MG63 (cell line): ENCODE measurements around the gene KEAP1. TPM values are rescaled to one million over a fixed set of nuclear protein-coding genes. Genes with fewer than 3 reads are reported as not detected.
"Not testable (repeated sequence)": the region's sequence is repeated elsewhere in the genome, so short reads cannot be mapped to it uniquely, and the experiment has no call there.

Experiments
- DNase-seq: peaks from one replicate; pipeline ENCODE4 v3.0.0-alpha.2; 2020
- H3K27me3 ChIP-seq: fragments of 250-450 bp; sonication (Bioruptor Pico); 2 replicates; pipeline ENCODE4 v1.5.1; 2020; ENCODE audit warnings: mild to moderate bottlenecking, moderate library complexity
- H3K36me3 ChIP-seq: fragments of 250-450 bp; sonication (Bioruptor Pico); 2 replicates; pipeline ENCODE4 v1.5.1; 2020; ENCODE audit warnings: mild to moderate bottlenecking, moderate library complexity
- H3K4me3 ChIP-seq: fragments of 250-450 bp; sonication (Bioruptor Pico); 2 replicates; pipeline ENCODE4 v1.5.1; 2020; ENCODE audit warnings: mild to moderate bottlenecking, moderate library complexity
- H3K9me3 ChIP-seq: fragments of 250-450 bp; sonication (Bioruptor Pico); 2 replicates; pipeline ENCODE4 v1.5.1; 2020; ENCODE audit warnings: mild to moderate bottlenecking, moderate library complexity
- total RNA-seq: library from RNA; depleted of rRNA; stranded (reverse); fragments of >200 nt; shearing (Covaris generic); gene quantifications from 2 replicates; pipeline ENCODE4 v1.2.3, GENCODE V29; 2014; ENCODE audit warnings: low replicate concordance

KEAP1 gene
- total RNA-seq, 1 experiment from 2014 or later, result 247 TPM

DNA sequence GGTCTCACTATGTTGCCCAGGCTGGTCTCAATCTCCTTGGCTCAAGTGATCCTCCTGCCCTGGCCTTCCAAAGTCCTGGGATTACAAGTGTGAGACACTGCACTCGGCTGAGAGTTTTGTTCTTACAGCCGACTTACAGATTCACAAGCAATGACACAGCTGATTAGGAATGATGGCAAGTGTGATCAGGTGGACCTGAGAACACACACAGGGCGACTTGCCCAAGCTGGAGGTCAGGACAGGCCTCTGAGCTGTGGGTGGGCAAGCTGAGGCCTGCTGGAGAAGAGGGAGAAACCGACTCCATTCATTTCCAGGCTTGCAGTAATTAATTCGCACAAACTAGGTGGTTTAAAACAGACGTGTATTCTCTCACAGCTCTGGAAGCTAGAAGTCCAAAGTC lies 32.5 kb upstream of the KEAP1 start:
- DNase-seq, result no peak
- peaks cover 23% of the 10 kb centered on the region for H3K27me3 ChIP-seq
- H3K4me3 ChIP-seq, result no peak overlapping the region
- H3K9me3 ChIP-seq, result 0 out of 2 replicates have a peak, but pooled peaks cover 2% of the 10 kb centered on the region
- H3K36me3 ChIP-seq, result no peaks in the 10 kb centered on the region

DNA sequence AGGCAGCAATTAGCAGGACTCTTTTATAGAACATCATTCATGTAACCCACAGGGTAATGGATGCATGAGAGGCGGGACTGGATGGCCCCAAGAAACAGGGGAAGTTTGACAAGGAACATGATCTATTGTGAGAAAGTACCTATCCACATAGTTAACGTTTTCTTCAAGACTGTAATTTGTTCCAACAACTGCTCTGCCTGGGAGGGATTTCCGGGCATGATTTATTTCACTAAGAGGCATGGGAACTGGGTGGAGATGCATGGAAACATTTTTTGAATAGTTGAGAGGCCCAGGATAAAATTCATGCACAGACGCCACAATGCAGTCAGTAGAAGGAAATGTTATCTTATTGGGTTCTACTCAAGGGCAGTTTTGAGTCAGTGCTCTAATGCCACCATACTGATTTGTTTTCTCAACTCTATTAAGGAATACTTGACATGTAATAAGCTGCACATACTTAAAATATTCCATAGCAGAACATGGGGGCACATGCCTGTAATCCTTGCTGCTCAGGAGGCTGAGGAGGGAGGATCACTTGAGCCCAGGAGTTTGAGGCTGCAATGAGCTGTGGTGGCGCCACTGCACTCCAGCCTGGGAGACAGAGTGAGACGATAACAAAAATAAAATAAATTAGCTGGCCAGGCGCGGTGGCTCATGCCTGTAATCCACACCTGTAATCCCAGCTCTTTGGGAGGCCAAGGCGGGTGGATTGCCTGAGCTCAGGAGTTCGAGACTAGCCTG lies 30.7 kb upstream of the KEAP1 start:
- Histone ChIP-seq H3K9me3 (0 out of 2 replicates have a peak, but pooled peaks cover 2% of the 10 kb centered on the region), H3K4me3 (no peak overlapping the region), H3K27me3 (peaks cover 13% of the 10 kb centered on the region), H3K36me3 (no peaks in the 10 kb centered on the region)
- no peak for DNase-seq

- Histone ChIP-seq H3K9me3 (0 out of 2 replicates have a peak, but pooled peaks cover 2% of the 10 kb centered on the region), H3K27me3 (peaks cover 11% of the 10 kb centered on the region), H3K36me3 (no peaks in the 10 kb centered on the region), H3K4me3 (no peak overlapping the region)
- DNase-seq, result no peak
These were observed 29.3 kb upstream of the KEAP1 start for GRCh38 chr19:10532457-10532856.

- H3K27me3 ChIP-seq, DNase-seq, H3K9me3 ChIP-seq, H3K36me3 ChIP-seq, H3K4me3 ChIP-seq: not testable (repeated sequence)
These were observed 23.7 kb upstream of the KEAP1 start for GRCh38 chr19:10526887-10527286.

- no peaks in the 10 kb centered on the region for H3K36me3 ChIP-seq
- DNase-seq, result no peak
- H3K9me3 ChIP-seq, result no peaks in the 10 kb centered on the region
- H3K4me3 ChIP-seq, result no peak overlapping the region
- peaks cover 3% of the 10 kb centered on the region; the same call in 1 of the 2 replicates for H3K27me3 ChIP-seq
These were observed 22.5 kb upstream of the KEAP1 start for GRCh38 chr19:10525636-10526035.

GRCh38 chr19:10523135-10523636 lies 20.0 kb upstream of the KEAP1 start:
- no peaks in the 10 kb centered on the region for H3K36me3 ChIP-seq
- no peak overlapping the region for H3K4me3 ChIP-seq
- no peaks in the 10 kb centered on the region for H3K9me3 ChIP-seq
- peaks cover 11% of the 10 kb centered on the region; the same call in 1 of the 2 replicates for H3K27me3 ChIP-seq
- DNase-seq, result no peak

- no peaks in the 10 kb centered on the region for H3K9me3 ChIP-seq
- no peak for DNase-seq
- no peaks in the 10 kb centered on the region for H3K36me3 ChIP-seq
- H3K27me3 ChIP-seq, result peaks cover 17% of the 10 kb centered on the region
- no peak overlapping the region for H3K4me3 ChIP-seq
These were observed 18.5 kb upstream of the KEAP1 start for GRCh38 chr19:10521461-10522171.

DNA sequence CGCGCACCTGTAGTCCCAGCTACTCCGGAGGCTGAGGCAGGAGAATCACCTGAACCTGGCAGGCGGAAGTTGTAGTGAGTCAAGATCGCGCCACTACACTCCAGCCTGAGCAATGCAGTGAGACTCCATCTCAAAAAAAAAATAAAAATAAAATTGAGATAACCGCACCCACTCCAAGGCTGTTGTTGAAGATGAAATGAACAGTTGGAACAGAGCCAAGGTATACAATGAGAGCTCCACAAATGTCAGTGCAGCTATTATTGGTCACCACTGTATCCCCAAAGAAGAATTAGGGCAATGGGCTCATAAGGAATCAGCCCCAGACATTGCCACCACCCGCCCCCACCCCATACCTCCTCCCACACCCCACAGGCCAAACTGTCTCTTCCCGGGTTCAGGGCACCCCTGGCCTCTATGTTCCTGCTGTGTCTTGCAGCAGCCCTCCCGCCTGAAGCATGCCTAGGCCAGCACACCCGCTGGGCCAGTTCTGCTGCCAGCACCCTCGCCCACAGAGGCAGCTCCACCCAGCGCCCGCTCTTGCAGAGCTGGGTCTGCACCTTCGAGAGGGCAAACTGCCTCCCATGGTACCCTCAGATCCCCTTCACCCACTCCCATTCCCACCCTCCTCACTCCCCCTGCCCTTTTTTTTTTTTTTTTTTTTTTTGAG lies 17.6 kb upstream of the KEAP1 start:
- Histone ChIP-seq H3K9me3 (no peaks in the 10 kb centered on the region), H3K36me3 (no peaks in the 10 kb centered on the region), H3K4me3 (no peak overlapping the region), H3K27me3 (peaks cover 17% of the 10 kb centered on the region)
- peak; percentile 28 for DNase-seq

DNA sequence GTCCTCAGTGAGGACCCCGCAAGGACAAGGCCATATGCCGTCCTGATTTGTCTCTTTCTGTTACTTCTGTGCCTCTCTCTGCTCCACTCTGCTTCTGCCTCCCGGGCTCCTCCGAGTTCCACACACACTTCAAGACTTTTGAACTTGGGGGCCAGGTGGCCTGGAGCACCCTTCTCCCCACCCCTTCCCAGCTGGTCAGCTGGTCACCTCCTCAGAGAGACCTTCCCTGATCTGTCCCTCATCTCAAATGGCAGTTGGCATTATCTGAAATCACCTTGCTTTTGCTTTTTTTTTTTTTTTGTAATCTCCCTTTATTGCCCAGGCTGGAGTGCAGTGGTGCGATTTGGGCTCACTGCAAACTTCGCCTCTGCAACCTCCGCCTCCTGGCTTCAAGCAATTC lies 16.3 kb upstream of the KEAP1 start:
- no peaks in the 10 kb centered on the region for H3K36me3 ChIP-seq
- peaks cover 18% of the 10 kb centered on the region for H3K27me3 ChIP-seq
- no peaks in the 10 kb centered on the region for H3K9me3 ChIP-seq
- DNase-seq, result no peak
- H3K4me3 ChIP-seq, result no peak overlapping the region

DNA sequence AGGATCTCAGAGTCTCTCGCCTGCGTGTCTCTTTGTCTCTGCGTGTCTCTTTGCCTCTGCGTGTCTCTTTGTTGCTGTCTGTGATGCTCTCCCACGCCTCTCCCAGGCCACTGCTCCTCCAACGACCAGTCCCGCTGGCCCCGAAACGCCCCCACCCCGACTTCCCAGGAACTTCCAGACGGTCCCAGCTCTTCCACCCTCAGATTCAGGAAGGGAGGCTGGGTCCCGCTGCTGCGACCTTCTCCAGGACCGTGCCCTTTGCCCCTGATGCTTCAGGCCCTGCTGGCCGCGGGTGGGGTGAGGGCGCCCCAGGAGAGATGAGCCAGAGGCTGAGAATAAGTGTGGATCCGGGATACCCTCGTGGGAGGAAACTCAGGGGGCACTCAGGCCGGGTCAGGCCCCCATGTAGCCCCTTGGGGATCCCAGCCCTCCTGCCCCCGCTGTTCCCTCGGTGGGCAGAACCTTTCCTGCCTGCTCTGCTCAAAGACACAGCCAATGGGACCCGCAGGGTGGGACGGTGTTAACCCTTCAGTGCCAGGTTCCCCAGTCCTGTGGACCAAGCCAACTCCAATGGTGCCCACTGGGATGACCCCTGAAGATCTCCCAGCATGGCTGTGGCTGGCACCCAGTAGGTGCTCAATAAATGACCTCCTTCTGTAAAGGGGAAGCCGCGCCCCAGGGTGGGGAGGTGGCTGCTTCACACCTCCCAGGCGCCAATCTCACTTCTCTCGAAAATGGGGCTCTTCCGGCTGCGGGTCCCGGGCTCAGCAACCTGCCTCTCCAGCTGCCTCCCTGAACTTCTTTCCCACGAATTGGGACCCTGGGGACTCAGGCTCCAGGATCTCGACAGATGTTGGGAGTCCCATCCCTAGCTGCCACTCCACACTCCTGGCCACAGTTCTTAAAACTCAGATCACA lies 15.5 kb upstream of the KEAP1 start:
- Histone ChIP-seq H3K27me3 (peaks cover 25% of the 10 kb centered on the region), H3K9me3 (no peaks in the 10 kb centered on the region), H3K36me3 (no peaks in the 10 kb centered on the region), H3K4me3 (no peak overlapping the region)
- no peak for DNase-seq

DNA sequence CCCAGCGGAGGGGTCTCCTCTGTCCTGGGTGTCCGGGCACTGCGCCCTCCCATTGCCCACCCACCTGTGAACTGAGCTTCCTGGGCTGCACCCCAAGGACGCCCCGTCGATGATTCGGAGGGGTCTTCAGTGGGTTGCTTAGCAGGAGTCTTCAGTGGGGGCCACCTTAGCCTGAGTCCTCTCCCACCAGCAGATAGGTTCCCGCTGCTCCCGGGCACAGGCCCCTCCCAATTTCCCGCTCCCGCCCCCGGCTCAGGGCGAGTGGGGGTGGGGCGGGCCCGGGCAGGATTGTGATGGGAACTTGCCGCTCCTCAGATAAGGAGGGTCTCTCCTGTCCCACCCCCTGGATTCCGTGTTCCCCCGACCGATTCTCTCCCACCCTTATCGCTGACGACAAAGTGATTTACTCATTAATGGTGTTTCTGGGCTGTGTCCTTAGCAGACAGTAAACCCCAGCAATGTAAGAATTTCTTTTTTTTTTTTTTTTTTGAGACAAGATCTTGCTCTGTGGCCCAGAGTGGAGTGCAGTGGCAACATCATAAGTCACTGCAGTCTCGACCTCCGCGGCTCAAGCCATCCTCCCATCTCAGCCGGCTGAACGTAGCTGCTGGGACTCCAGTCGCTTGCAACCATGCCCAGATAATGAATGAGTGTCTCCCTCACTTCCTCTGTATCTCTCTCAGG lies 14.7 kb upstream of the KEAP1 start:
- H3K4me3 ChIP-seq, result peak overlapping the region; percentile 33
- H3K27me3 ChIP-seq, result peaks cover 30% of the 10 kb centered on the region
- DNase-seq, result peak; percentile 25
- H3K36me3 ChIP-seq, result no peaks in the 10 kb centered on the region
- H3K9me3 ChIP-seq, result no peaks in the 10 kb centered on the region

DNA sequence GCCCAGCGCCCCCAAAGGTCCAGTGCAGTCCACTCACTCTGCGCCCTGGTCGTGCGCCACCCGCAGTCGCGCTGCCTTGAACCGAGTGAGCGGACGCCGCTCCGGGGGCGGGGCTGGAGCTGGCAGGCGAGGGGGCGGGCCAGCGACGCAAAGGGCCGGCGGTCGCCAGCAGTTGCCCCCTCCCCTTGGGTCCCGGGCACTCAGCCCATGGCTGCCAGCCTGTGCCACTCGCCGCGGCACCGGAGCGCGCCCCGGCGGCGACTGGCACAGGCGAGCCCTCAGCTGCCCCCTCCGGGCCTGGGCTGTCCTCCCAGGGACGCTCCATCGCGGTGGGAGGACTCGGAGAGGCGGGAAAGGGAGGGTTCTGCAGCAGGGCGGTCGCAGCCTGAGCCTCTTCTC lies 14.2 kb upstream of the KEAP1 start, which contains the start of gene S1PR5:
Gene S1PR5, minus strand, starts transcription at position 87 of the 399 bp plus-strand sequence. CDS start 2,436 bp downstream, outside the sequence.
- no peaks in the 10 kb centered on the region for H3K36me3 ChIP-seq
- peak; percentile 28 for DNase-seq
- peak within 1 kb of the TSS; percentile 33 for H3K4me3 ChIP-seq
- H3K9me3 ChIP-seq, result no peaks in the 10 kb centered on the region
- H3K27me3 ChIP-seq, result peaks cover 30% of the 10 kb centered on the region

DNA sequence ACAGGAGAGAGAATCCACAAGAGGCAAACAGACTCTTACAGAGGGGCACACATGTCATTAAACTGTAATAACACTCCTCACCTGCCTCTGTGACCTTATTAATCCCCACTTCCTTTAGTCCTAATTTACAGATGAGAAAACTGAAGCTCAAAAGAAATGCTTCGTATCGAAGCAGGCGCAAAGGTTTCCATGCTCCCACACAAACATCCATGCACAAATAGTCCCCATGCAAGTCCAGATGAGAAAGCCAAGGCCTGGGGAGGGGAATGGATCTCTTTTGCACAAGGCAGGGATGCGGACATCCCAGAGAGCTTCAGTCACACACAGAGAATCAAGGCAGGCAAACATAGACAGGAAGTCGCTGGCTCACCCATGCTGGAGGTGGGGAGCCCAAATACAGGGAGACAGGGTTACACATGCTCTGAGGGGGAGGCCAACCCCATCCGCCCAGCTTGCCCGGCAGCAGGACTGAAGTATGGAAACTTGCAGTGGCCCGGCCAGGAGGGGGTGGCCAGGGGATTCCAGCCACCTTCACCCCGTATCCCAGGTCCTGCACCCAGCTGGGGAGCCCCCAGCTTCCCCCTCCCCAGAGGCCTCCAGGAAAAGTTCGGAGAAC lies 13.6 kb upstream of the KEAP1 start:
- Histone ChIP-seq H3K36me3 (no peaks in the 10 kb centered on the region), H3K27me3 (peaks cover 28% of the 10 kb centered on the region), H3K9me3 (no peaks in the 10 kb centered on the region), H3K4me3 (peak overlapping the region; percentile 33)
- DNase-seq, result no peak

DNA sequence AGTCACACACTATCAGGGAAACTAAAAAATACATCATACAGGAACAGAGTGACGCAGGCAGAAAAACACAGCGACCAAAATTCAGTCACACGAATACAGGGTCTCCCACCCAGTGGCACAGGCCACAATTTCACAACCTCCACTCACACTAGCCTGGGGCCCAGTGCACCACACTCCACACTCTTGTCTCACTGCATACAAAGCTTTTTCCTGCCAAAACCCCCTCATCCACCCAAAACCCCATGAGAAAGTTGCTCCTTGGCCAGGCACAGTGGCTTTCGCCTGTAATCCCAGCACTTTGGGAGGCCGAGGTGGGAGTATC lies 12.9 kb upstream of the KEAP1 start:
- no peak for DNase-seq
- Histone ChIP-seq H3K9me3 (no peaks in the 10 kb centered on the region), H3K27me3 (peaks cover 33% of the 10 kb centered on the region), H3K36me3 (no peaks in the 10 kb centered on the region), H3K4me3 (no peak overlapping the region)
